ENCODE measurements around the gene PCP4L1.

DNA sequence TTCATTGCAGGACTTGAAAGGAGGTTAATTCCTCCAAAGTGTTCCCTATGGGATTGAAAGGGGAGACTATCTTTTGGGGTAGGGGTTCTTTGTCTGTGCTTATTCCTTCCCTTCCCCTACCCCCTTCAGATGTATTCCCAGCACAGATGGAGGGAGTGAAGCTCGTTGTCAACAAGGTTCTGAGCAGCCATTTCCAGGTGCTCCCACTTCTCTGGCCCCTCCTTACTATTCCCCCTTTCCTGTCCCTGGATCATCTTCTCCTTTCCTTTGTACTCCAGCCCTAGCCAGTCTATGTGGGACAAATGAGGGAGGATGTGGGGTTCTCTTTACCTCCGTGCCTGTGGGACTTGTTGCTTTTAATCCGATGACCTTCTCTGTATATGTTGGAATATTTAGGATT, 31.8 kb upstream of the PCP4L1 start:
- TF ChIP-seq, protein P1, sequence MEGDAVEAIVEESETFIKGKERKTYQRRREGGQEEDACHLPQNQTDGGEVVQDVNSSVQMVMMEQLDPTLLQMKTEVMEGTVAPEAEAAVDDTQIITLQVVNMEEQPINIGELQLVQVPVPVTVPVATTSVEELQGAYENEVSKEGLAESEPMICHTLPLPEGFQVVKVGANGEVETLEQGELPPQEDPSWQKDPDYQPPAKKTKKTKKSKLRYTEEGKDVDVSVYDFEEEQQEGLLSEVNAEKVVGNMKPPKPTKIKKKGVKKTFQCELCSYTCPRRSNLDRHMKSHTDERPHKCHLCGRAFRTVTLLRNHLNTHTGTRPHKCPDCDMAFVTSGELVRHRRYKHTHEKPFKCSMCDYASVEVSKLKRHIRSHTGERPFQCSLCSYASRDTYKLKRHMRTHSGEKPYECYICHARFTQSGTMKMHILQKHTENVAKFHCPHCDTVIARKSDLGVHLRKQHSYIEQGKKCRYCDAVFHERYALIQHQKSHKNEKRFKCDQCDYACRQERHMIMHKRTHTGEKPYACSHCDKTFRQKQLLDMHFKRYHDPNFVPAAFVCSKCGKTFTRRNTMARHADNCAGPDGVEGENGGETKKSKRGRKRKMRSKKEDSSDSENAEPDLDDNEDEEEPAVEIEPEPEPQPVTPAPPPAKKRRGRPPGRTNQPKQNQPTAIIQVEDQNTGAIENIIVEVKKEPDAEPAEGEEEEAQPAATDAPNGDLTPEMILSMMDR (IDR thresholded peaks at IDR 0.05; ENCODE audit: insufficient read depth, low read length): no peak
- TF ChIP-seq GABPA (IDR thresholded peaks at IDR 0.05; ENCODE audit: low read depth): no peak

Data from HL-60 (cell line).